ENCODE measurements around the gene METTL25B. TPM values are rescaled to one million over a fixed set of nuclear protein-coding genes. Genes with fewer than 3 reads are reported as not detected.

Gene METTL25B
- total and polyA plus RNA-seq, 9 donors: 13.9 to 24.7 (median 18.2) TPM

GRCh38 chr1:156748670-156749418 lies 20.6 kb downstream of the METTL25B start:
- Histone ChIP-seq H3K27ac (ENCODE audit: low read length) (peak overlapping the region; percentile 100), H3K36me3 (ENCODE audit: control insufficient read depth, insufficient read depth, low read length) (peaks cover 21% of the 10 kb centered on the region), H3K4me3 (ENCODE audit: low read length) (peak overlapping the region; percentile 86), H3K4me1 (ENCODE audit: control insufficient read depth, insufficient read depth, low read length) (peaks cover 59% of the 10 kb centered on the region), H3K9me3 (replicated peaks; ENCODE audit: control insufficient read depth, low read depth, low read length) (no peaks in the 10 kb centered on the region), H3K27me3 (ENCODE audit: control insufficient read depth, insufficient read depth, low read length) (no peaks in the 10 kb centered on the region)
- peak; percentile 73 for DNase-seq
- WGBS (ENCODE audit: insufficient coverage): 3% methylated on average over 3 of the region's 9 CpGs

DNA sequence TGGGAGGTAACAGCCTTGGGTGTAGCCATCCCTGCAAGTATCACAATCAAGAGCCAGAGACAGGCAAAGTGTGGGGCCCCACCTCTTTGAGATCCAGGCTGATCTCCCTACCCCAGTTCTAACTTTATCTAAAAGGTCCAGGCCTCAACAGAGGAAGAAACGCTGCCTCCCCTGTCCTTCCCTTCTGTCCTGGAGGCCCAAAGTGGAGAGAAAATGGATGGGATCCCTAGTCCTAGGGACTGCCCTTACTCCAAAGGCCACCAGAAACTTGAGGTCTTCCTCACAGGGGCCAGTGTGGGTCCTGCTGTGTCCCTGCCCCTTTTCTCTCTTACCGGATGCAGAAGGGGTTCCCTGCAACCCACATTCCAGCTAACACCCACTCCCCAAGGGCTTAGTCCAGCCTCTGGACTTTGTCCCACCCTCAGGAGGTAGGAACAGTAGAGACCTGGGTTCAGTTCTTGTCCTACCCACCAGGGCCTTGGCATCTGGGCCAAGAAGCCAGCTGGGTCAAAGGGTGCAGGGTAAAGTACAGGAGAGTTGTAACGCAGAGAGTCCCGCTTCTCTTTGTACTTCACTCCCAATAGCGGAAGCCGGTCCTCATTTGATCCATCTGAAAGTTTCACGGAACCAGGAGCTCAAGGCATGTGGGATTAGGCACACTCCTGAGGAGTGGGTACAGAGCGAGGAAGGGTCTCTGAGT lies 21.3 kb downstream of the METTL25B start:
- Histone ChIP-seq H3K27me3 (ENCODE audit: control insufficient read depth, insufficient read depth, low read length) (no peaks in the 10 kb centered on the region), H3K4me1 (ENCODE audit: control insufficient read depth, insufficient read depth, low read length) (peaks cover 64% of the 10 kb centered on the region), H3K27ac (ENCODE audit: low read length) (peak overlapping the region; percentile 100), H3K4me3 (ENCODE audit: low read length) (peak overlapping the region; percentile 86), H3K9me3 (replicated peaks; ENCODE audit: control insufficient read depth, low read depth, low read length) (no peaks in the 10 kb centered on the region), H3K36me3 (ENCODE audit: control insufficient read depth, insufficient read depth, low read length) (peaks cover 15% of the 10 kb centered on the region)
- WGBS (ENCODE audit: insufficient coverage): 29% methylated on average over 2 of the region's 8 CpGs
- DNase-seq: peak; percentile 43

DNA sequence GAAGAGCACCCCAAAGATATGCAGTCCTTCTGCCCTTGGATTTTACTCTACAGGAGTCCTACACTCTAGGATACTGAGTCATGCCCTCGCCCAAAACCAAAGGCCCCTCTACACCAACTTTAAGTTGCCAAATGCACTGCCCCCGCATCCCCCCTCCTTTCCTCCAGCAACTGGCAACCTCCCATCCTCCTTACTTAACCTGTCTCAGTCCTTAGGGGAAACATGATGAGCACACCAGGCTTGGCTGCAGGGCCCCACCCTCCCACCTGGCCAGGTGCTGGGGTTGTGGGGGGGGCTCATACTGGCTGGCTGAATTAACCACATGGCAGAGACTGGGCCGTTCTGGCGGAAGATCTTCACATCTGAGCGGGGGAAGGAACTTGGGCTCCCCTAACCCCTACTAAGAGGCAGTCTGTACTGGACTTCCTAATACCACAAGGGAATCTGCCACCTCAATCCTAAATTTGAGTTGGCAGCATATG lies 22.0 kb downstream of the METTL25B start:
- H3K27me3 ChIP-seq (ENCODE audit: control insufficient read depth, insufficient read depth, low read length): no peaks in the 10 kb centered on the region
- H3K27ac ChIP-seq (ENCODE audit: low read length): peak overlapping the region; percentile 100
- H3K4me3 ChIP-seq (ENCODE audit: low read length): peak overlapping the region; percentile 86
- WGBS (ENCODE audit: insufficient coverage): 0% methylated on average over 1 of the region's 5 CpGs
- H3K9me3 ChIP-seq (replicated peaks; ENCODE audit: control insufficient read depth, low read depth, low read length): no peaks in the 10 kb centered on the region
- peak; percentile 44 for DNase-seq
- peaks cover 8% of the 10 kb centered on the region for H3K36me3 ChIP-seq (ENCODE audit: control insufficient read depth, insufficient read depth, low read length)
- H3K4me1 ChIP-seq (ENCODE audit: control insufficient read depth, insufficient read depth, low read length): peaks cover 65% of the 10 kb centered on the region

GRCh38 chr1:156750711-156751450 lies 22.6 kb downstream of the METTL25B start:
- peaks cover 4% of the 10 kb centered on the region for H3K36me3 ChIP-seq (ENCODE audit: control insufficient read depth, insufficient read depth, low read length)
- peaks cover 59% of the 10 kb centered on the region for H3K4me1 ChIP-seq (ENCODE audit: control insufficient read depth, insufficient read depth, low read length)
- DNase-seq: peak; percentile 68
- 0% methylated on average over 53 of the region's 64 CpGs for WGBS (ENCODE audit: insufficient coverage)
- peak overlapping the region; percentile 100 for H3K27ac ChIP-seq (ENCODE audit: low read length)
- H3K27me3 ChIP-seq (ENCODE audit: control insufficient read depth, insufficient read depth, low read length): no peaks in the 10 kb centered on the region
- H3K4me3 ChIP-seq (ENCODE audit: low read length): peak overlapping the region; percentile 86
- no peaks in the 10 kb centered on the region for H3K9me3 ChIP-seq (replicated peaks; ENCODE audit: control insufficient read depth, low read depth, low read length)

DNA sequence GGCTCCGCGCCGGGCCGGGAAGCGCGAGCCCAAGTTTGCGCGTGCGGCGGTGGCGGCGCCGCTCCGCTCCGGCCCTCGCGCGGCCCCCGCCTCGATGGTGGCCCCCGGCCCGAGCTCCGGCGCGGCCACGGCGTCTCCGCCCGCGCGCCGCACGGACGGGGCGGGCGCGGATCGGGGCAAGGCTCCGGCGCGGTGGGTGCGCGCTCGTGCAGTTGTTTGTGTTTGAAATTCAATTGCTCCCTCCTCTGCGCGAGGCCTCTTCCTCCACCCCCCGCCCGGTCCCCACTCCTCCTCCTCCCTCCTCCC lies 23.1 kb downstream of the METTL25B start, which contains the start of gene HDGF:
Gene HDGF (minus strand): TSS at position 225 of the 306 bp plus-strand sequence. CDS start 246 bp downstream, outside the sequence.
- under 1% methylated on average over 42 of the region's 48 CpGs for WGBS (ENCODE audit: insufficient coverage)
- Histone ChIP-seq H3K27ac (ENCODE audit: low read length) (peak within 1 kb of the TSS; percentile 100), H3K9me3 (replicated peaks; ENCODE audit: control insufficient read depth, low read depth, low read length) (no peaks in the 10 kb centered on the region), H3K4me3 (ENCODE audit: low read length) (peak within 1 kb of the TSS; percentile 86), H3K36me3 (ENCODE audit: control insufficient read depth, insufficient read depth, low read length) (peaks cover 4% of the 10 kb centered on the region), H3K4me1 (ENCODE audit: control insufficient read depth, insufficient read depth, low read length) (peaks cover 54% of the 10 kb centered on the region), H3K27me3 (ENCODE audit: control insufficient read depth, insufficient read depth, low read length) (no peaks in the 10 kb centered on the region)
- DNase-seq: no peak

DNA sequence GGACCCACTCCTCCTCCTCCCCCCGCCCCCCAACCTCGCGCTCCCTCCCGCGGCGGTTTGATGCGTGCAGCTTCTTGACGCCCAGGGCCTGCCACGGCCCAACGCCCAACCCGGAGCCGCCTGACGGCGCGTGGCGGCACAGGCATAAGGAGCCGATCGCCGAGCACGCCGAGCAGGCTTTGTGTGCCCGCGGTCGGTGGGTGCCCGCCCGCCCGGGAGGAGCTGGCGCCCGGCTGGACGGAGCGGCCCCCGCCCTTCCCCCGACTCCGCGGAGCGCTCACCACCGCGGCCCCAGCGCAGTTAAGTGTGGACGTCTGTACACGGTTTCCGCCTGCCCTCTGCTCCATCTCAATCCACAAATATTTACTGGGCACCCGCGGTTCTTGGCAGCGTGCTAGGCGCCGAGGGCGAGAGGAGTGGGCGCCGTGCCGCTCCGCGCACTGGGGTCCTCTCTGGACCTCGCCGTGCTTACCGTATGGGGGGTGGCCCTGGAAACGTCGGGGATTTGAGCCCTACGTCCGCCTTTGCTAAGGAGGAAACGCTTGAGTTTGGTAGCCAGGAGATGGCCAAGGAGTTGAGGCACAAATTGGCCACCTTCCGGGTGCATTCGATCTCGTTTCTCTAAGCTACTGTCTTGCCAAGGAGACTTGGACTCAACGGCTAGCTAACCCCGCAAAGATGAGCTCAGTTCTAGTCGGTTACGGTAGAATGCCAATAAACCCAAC lies 23.6 kb downstream of the METTL25B start:
- H3K36me3 ChIP-seq (ENCODE audit: control insufficient read depth, insufficient read depth, low read length): peaks cover 4% of the 10 kb centered on the region
- peaks cover 49% of the 10 kb centered on the region for H3K4me1 ChIP-seq (ENCODE audit: control insufficient read depth, insufficient read depth, low read length)
- under 1% methylated on average over 41 of the region's 68 CpGs for WGBS (ENCODE audit: insufficient coverage)

DNA sequence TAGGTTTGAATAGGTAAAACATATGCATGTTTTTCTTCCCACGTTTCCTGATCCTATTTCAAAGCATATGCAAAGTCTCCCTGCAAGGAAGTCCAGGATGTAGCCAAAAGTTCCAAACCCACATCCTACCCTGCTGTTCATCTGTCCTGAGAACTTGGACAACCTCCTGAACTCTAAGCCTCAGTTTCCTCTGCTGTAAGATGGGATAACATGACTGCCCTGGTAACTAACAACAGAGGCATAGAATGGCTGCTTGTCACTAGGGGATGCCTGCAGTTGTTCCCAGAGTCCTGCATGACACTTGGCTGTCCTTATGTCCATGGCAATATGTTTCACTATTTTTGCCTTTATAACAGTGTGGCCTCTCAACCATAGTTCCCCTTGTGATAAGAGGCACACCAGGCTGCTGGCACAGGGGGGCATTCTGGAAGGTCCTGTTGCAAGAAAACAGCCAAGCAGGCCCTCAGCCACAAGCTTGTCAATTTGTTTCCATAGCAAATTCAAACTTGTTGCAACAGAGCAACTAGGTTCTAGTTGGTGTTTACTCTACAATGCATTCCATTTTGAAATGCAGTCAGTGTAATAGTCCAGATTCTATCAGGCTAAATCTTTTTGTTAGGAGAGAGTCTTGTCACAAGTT lies 24.7 kb downstream of the METTL25B start:
- DNase-seq: no peak
- peak overlapping the region; percentile 86 for H3K4me3 ChIP-seq (ENCODE audit: low read length)

More for the DNA sequence above, 23.6 kb downstream of the METTL25B start:
- H3K9me3 ChIP-seq (replicated peaks; ENCODE audit: control insufficient read depth, low read depth, low read length): no peaks in the 10 kb centered on the region
- H3K27ac ChIP-seq (ENCODE audit: low read length): peak overlapping the region; percentile 92
- H3K27me3 ChIP-seq (ENCODE audit: control insufficient read depth, insufficient read depth, low read length): no peaks in the 10 kb centered on the region
- DNase-seq: peak; percentile 99
- peak overlapping the region; percentile 86 for H3K4me3 ChIP-seq (ENCODE audit: low read length)

DNA sequence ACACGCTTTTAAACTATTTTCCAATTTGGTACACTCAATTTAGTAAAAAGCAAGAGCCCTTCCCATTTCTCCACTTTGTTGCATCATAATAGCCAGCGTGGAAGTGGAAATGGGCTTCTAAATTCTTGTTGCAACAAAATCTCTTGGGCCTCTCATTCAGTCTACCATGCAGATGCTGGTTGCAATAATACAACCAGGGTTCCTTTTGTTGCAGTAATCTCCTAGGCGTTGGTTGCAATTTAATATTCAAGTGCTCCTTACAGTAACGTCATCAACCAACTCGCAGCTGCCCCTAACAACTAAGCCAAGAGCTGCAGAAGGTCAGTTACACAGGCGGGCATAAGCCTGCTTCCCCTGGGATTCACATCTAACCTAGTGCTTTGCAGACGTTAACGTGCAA lies 25.9 kb downstream of the METTL25B start:
- peak overlapping the region; percentile 40 for H3K27ac ChIP-seq (ENCODE audit: low read length)
- peak; percentile 60 for DNase-seq

More for the DNA sequence above, 24.7 kb downstream of the METTL25B start:
- WGBS (ENCODE audit: insufficient coverage): no CpG with 5 or more reads among the region's 1 CpG
- no peaks in the 10 kb centered on the region for H3K9me3 ChIP-seq (replicated peaks; ENCODE audit: control insufficient read depth, low read depth, low read length)
- peak overlapping the region; percentile 18 for H3K27ac ChIP-seq (ENCODE audit: low read length)
- peaks cover 40% of the 10 kb centered on the region for H3K4me1 ChIP-seq (ENCODE audit: control insufficient read depth, insufficient read depth, low read length)
- H3K27me3 ChIP-seq (ENCODE audit: control insufficient read depth, insufficient read depth, low read length): no peaks in the 10 kb centered on the region
- H3K36me3 ChIP-seq (ENCODE audit: control insufficient read depth, insufficient read depth, low read length): peaks cover 4% of the 10 kb centered on the region

GRCh38 chr1:156755527-156755950 lies 27.3 kb downstream of the METTL25B start:
- H3K36me3 ChIP-seq (ENCODE audit: control insufficient read depth, insufficient read depth, low read length): no peaks in the 10 kb centered on the region
- no CpG with 5 or more reads among the region's 5 CpGs for WGBS (ENCODE audit: insufficient coverage)
- no peak overlapping the region for H3K27ac ChIP-seq (ENCODE audit: low read length)
- H3K4me3 ChIP-seq (ENCODE audit: low read length): no peak overlapping the region
- DNase-seq: no peak
- peaks cover 21% of the 10 kb centered on the region for H3K4me1 ChIP-seq (ENCODE audit: control insufficient read depth, insufficient read depth, low read length)
- H3K27me3 ChIP-seq (ENCODE audit: control insufficient read depth, insufficient read depth, low read length): no peaks in the 10 kb centered on the region
- no peaks in the 10 kb centered on the region for H3K9me3 ChIP-seq (replicated peaks; ENCODE audit: control insufficient read depth, low read depth, low read length)

More for the DNA sequence above, 25.9 kb downstream of the METTL25B start:
- H3K4me1 ChIP-seq (ENCODE audit: control insufficient read depth, insufficient read depth, low read length): peaks cover 28% of the 10 kb centered on the region
- no peaks in the 10 kb centered on the region for H3K27me3 ChIP-seq (ENCODE audit: control insufficient read depth, insufficient read depth, low read length)
- H3K9me3 ChIP-seq (replicated peaks; ENCODE audit: control insufficient read depth, low read depth, low read length): no peaks in the 10 kb centered on the region
- H3K4me3 ChIP-seq (ENCODE audit: low read length): no peak overlapping the region
- 53% methylated on average over 7 of the region's 8 CpGs for WGBS (ENCODE audit: insufficient coverage)
- peaks cover 4% of the 10 kb centered on the region for H3K36me3 ChIP-seq (ENCODE audit: control insufficient read depth, insufficient read depth, low read length)
